ENCODE data around the gene EIF4G3. TPM values are rescaled to one million over a fixed set of nuclear protein-coding genes. Genes with fewer than 3 reads are reported as not detected.

The EIF4G3 gene
- total and polyA plus RNA-seq, 2 of the 8 experiments (the other 6 are each of a cell fraction or from before 2014, with no cell fraction given) = 47.5 to 66.6 TPM

DNA sequence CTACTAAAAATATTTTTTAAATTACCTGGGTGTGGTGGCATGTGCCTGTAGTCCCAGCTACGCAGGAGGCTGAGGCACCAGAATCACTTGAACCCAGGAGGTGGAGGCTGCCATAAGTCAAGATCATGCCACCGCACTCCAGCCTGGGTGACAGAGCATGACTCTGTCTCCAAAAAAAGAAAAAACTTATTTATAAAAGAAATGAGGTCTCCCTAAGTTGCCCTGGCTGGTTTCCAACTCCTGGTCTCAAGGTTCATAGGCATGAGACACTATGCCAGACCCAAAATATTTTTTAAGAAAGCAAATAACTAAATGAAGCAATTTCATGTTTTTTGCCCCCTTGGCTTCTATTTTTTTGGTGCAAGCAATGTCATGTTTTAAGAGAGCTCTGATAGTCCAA is 32.9 kb downstream of the EIF4G3 start (continued):
- TF ChIP-seq, protein P1, sequence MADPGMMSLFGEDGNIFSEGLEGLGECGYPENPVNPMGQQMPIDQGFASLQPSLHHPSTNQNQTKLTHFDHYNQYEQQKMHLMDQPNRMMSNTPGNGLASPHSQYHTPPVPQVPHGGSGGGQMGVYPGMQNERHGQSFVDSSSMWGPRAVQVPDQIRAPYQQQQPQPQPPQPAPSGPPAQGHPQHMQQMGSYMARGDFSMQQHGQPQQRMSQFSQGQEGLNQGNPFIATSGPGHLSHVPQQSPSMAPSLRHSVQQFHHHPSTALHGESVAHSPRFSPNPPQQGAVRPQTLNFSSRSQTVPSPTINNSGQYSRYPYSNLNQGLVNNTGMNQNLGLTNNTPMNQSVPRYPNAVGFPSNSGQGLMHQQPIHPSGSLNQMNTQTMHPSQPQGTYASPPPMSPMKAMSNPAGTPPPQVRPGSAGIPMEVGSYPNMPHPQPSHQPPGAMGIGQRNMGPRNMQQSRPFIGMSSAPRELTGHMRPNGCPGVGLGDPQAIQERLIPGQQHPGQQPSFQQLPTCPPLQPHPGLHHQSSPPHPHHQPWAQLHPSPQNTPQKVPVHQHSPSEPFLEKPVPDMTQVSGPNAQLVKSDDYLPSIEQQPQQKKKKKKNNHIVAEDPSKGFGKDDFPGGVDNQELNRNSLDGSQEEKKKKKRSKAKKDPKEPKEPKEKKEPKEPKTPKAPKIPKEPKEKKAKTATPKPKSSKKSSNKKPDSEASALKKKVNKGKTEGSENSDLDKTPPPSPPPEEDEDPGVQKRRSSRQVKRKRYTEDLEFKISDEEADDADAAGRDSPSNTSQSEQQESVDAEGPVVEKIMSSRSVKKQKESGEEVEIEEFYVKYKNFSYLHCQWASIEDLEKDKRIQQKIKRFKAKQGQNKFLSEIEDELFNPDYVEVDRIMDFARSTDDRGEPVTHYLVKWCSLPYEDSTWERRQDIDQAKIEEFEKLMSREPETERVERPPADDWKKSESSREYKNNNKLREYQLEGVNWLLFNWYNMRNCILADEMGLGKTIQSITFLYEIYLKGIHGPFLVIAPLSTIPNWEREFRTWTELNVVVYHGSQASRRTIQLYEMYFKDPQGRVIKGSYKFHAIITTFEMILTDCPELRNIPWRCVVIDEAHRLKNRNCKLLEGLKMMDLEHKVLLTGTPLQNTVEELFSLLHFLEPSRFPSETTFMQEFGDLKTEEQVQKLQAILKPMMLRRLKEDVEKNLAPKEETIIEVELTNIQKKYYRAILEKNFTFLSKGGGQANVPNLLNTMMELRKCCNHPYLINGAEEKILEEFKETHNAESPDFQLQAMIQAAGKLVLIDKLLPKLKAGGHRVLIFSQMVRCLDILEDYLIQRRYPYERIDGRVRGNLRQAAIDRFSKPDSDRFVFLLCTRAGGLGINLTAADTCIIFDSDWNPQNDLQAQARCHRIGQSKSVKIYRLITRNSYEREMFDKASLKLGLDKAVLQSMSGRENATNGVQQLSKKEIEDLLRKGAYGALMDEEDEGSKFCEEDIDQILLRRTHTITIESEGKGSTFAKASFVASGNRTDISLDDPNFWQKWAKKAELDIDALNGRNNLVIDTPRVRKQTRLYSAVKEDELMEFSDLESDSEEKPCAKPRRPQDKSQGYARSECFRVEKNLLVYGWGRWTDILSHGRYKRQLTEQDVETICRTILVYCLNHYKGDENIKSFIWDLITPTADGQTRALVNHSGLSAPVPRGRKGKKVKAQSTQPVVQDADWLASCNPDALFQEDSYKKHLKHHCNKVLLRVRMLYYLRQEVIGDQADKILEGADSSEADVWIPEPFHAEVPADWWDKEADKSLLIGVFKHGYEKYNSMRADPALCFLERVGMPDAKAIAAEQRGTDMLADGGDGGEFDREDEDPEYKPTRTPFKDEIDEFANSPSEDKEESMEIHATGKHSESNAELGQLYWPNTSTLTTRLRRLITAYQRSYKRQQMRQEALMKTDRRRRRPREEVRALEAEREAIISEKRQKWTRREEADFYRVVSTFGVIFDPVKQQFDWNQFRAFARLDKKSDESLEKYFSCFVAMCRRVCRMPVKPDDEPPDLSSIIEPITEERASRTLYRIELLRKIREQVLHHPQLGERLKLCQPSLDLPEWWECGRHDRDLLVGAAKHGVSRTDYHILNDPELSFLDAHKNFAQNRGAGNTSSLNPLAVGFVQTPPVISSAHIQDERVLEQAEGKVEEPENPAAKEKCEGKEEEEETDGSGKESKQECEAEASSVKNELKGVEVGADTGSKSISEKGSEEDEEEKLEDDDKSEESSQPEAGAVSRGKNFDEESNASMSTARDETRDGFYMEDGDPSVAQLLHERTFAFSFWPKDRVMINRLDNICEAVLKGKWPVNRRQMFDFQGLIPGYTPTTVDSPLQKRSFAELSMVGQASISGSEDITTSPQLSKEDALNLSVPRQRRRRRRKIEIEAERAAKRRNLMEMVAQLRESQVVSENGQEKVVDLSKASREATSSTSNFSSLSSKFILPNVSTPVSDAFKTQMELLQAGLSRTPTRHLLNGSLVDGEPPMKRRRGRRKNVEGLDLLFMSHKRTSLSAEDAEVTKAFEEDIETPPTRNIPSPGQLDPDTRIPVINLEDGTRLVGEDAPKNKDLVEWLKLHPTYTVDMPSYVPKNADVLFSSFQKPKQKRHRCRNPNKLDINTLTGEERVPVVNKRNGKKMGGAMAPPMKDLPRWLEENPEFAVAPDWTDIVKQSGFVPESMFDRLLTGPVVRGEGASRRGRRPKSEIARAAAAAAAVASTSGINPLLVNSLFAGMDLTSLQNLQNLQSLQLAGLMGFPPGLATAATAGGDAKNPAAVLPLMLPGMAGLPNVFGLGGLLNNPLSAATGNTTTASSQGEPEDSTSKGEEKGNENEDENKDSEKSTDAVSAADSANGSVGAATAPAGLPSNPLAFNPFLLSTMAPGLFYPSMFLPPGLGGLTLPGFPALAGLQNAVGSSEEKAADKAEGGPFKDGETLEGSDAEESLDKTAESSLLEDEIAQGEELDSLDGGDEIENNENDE (IDR thresholded peaks at IDR 0.05; ENCODE audit: insufficient replicate concordance, low read length) = no peak
- TF ChIP-seq SRF (IDR thresholded peaks at IDR 0.05; ENCODE audit: low read depth, low read length) (no peak), CBX8 (IDR thresholded peaks at IDR 0.05; ENCODE audit: borderline replicate concordance, low read depth, low read length) (no peak), SAP30 (IDR thresholded peaks at IDR 0.05; ENCODE audit: insufficient read depth, insufficient replicate concordance, low read length) (no peak)
